A549 treated with CpdA at 1 μM for 4 hours (cell line): ENCODE results near the gene OR9I1. TPM values are rescaled to one million over a fixed set of nuclear protein-coding genes. Genes with fewer than 3 reads are reported as not detected.

Source experiments
- total RNA-seq: library from RNA; stranded (reverse); fragments of 200-300 nt; extraction: Qiagen RNA extraction; gene quantifications from 5 replicates; pipeline ENCODE4 v1.2.3, GENCODE V29; 2022; ENCODE audit warnings: low read depth

The OR9I1 gene, protein sequence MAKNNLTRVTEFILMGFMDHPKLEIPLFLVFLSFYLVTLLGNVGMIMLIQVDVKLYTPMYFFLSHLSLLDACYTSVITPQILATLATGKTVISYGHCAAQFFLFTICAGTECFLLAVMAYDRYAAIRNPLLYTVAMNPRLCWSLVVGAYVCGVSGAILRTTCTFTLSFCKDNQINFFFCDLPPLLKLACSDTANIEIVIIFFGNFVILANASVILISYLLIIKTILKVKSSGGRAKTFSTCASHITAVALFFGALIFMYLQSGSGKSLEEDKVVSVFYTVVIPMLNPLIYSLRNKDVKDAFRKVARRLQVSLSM
- total RNA-seq: not detected in 5 replicates

DNA sequence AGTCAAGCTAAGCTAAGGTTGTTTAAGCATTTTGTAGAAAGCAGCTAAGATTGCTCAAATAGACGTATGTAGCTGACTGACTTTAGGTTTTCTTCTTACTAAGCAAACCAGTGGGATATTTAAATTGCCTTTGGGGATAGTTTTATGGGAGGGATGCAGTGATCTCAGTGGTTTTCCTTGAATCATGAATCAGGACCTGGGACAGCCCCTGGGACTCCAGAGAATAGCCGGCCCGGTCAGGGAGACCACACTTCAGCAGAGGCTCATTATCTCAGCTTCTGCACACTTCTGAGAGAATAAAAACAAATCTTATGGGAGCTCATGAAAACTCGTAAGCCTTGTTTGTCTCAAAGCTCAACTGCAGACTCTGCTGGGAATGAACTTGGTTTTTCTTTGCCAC is at the start of gene OR9I1:
Gene OR9I1 (minus strand): TSS at position 62 of the 400 bp plus-strand sequence. CDS start 6,086 bp downstream, outside the sequence.

Other genes starting within 250 kb of the OR9I1 start
- gene OR9Q1, start 101.6 kb downstream of the OR9I1 start, total RNA-seq: not detected in 5 replicates
- gene OR6Q1, start 94.6 kb downstream of the OR9I1 start, total RNA-seq: not detected in 5 replicates
- gene OR9Q2, start 63.5 kb upstream of the OR9I1 start, total RNA-seq: not detected in 5 replicates
- not detected in 5 replicates for gene OR1S2, start 78.6 kb upstream of the OR9I1 start, total RNA-seq
- not detected in 5 replicates for gene OR1S1, start 87.2 kb upstream of the OR9I1 start, total RNA-seq
- not detected in 5 replicates for gene OR10Q1, start 103.4 kb upstream of the OR9I1 start, total RNA-seq
- gene OR10W1, start 142.7 kb upstream of the OR9I1 start, total RNA-seq: not detected in 5 replicates
- gene OR5B17, start 233.5 kb upstream of the OR9I1 start, total RNA-seq: not detected in 5 replicates